ENCODE results near the gene ICA1L. TPM values are rescaled to one million over a fixed set of nuclear protein-coding genes. Genes with fewer than 3 reads are reported as not detected.
"Not testable (repeated sequence)": the region's sequence is repeated elsewhere in the genome, so short reads cannot be mapped to it uniquely, and the experiment has no call there.

Gene ICA1L
- 0.20 TPM in 1 of 2 replicates, not detected in the other for total RNA-seq (2021)
- Bru-seq, nascent RNA: percentile 19 among the genes with signal in this experiment
- BruChase-seq, experiment 1, labeled RNA remaining after a 2-hour chase: percentile 22 among the genes with signal in this experiment
- percentile 15 among the genes with signal in this experiment for BruChase-seq, experiment 2, labeled RNA remaining after a 6-hour chase
- long read RNA-seq, partial matches to known transcripts: 0 of 1 reads
- long read RNA-seq, other reads (novel, unspliced or antisense): 1 of 1 reads

- BruUV-seq (replicated peaks): no TSS peak
- ChIA-PET POLR2A (ENCODE audit: unreplicated experiment) (interaction anchor here (0.6 kb wide), 1 partner anchor 33 kb away, joined by 12 read pairs; no protein-coding TSS in a partner anchor), CTCF (no interaction called here)
- peak within 1 kb of the TSS; percentile 86 for H3K4me2 ChIP-seq
- H3K4me3 ChIP-seq: peak within 1 kb of the TSS; percentile 72
- TF ChIP-seq, protein P1, sequence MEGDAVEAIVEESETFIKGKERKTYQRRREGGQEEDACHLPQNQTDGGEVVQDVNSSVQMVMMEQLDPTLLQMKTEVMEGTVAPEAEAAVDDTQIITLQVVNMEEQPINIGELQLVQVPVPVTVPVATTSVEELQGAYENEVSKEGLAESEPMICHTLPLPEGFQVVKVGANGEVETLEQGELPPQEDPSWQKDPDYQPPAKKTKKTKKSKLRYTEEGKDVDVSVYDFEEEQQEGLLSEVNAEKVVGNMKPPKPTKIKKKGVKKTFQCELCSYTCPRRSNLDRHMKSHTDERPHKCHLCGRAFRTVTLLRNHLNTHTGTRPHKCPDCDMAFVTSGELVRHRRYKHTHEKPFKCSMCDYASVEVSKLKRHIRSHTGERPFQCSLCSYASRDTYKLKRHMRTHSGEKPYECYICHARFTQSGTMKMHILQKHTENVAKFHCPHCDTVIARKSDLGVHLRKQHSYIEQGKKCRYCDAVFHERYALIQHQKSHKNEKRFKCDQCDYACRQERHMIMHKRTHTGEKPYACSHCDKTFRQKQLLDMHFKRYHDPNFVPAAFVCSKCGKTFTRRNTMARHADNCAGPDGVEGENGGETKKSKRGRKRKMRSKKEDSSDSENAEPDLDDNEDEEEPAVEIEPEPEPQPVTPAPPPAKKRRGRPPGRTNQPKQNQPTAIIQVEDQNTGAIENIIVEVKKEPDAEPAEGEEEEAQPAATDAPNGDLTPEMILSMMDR (conservative IDR thresholded peaks at IDR 0.05): no peak
- TF ChIP-seq EZH2 (IDR thresholded peaks at IDR 0.05; ENCODE audit: low read depth): no peak
- no peaks in the 10 kb centered on the region for H3K4me1 ChIP-seq (replicated peaks; ENCODE audit: insufficient read depth)
- peak within 1 kb of the TSS; percentile 87 for H2AFZ ChIP-seq
- no peaks in the 10 kb centered on the region for H3K9me3 ChIP-seq (ENCODE audit: insufficient read depth, low read depth)
- DNase-seq: peak in 1 of 2 experiments; percentile 49
- H3K27ac ChIP-seq: no peak within 1 kb of the TSS
- no peaks in the 10 kb centered on the region for H3K27me3 ChIP-seq (ENCODE audit: insufficient read depth, low read depth)
- no peaks in the 10 kb centered on the region for H4K20me1 ChIP-seq (ENCODE audit: insufficient read depth)
- H3K36me3 ChIP-seq (ENCODE audit: low read depth): no peaks in the 10 kb centered on the region
- no peaks in the 10 kb centered on the region for H3K79me2 ChIP-seq (ENCODE audit: low read depth)
- H3F3A ChIP-seq (ENCODE audit: insufficient read depth, low read depth): peaks cover 2% of the 10 kb centered on the region; the same call in 1 of the 2 replicates
- intact Hi-C loops (cut with micrococcal nuclease; ENCODE audit: unreplicated experiment): loop anchor here (2.0 to 5.0 kb wide), 2 partner anchors 239 to 283 kb away; partner anchors contain the start of gene FAM117B
- H3K9me2 ChIP-seq (ENCODE audit: insufficient read depth): no peaks in the 10 kb centered on the region
These were observed at the start of gene ICA1L for GRCh38 chr2:202871300-202872141. Gene ICA1L, minus strand, starts transcription at chr2:202871766. Its CDS starts 42,757 bp downstream, at chr2:202829009.

DNA sequence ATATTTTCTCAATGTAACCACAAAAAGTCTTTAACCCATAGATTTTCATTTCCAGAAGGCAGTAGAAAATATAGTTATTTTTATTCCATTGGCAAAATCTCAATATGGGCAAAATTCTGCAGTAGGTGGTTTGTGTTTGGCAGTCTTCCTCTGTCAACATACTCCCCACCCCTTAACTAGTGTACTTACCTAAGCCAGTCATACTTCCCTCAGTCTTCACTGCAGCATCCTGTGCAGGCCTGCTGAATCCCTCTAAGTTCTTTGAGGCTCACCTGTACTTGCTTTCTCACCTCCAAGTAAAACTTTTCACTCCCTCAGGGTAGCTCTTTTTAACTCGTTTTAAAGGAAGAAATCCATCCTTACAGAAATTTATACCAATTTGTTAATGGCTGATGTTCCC is 47.3 kb upstream of the ICA1L start:
- no peaks in the 10 kb centered on the region for H3K27me3 ChIP-seq (ENCODE audit: insufficient read depth, low read depth)
- POLR2A ChIA-PET (ENCODE audit: unreplicated experiment): no interaction called here
- H3K9me3 ChIP-seq (ENCODE audit: insufficient read depth, low read depth): no peaks in the 10 kb centered on the region
- intact Hi-C loops (cut with micrococcal nuclease; ENCODE audit: unreplicated experiment): no loop called here
- CTCF ChIA-PET: no interaction called here
- no peaks in the 10 kb centered on the region for H3K9me2 ChIP-seq (ENCODE audit: insufficient read depth)
- H4K20me1 ChIP-seq (ENCODE audit: insufficient read depth): no peaks in the 10 kb centered on the region
- no peaks in the 10 kb centered on the region for H3K79me2 ChIP-seq (ENCODE audit: low read depth)
- no peak for TF ChIP-seq EZH2 (IDR thresholded peaks at IDR 0.05; ENCODE audit: low read depth)
- TF ChIP-seq, protein P1 (conservative IDR thresholded peaks at IDR 0.05): no peak
- no peak for DNase-seq
- no peak overlapping the region for H3K4me3 ChIP-seq
- no peak overlapping the region for H3K4me2 ChIP-seq
- no peaks in the 10 kb centered on the region for H3K36me3 ChIP-seq (ENCODE audit: low read depth)
- H2AFZ ChIP-seq: no peak overlapping the region
- BruUV-seq (replicated peaks): no TSS peak
- H3K27ac ChIP-seq: no peak overlapping the region
- no peaks in the 10 kb centered on the region for H3K4me1 ChIP-seq (replicated peaks; ENCODE audit: insufficient read depth)
- H3F3A ChIP-seq (ENCODE audit: insufficient read depth, low read depth): no peaks in the 10 kb centered on the region

- H3K36me3 ChIP-seq (ENCODE audit: low read depth); H3K27me3 ChIP-seq (ENCODE audit: insufficient read depth, low read depth); H3K9me3 ChIP-seq (ENCODE audit: insufficient read depth, low read depth); POLR2A ChIA-PET (ENCODE audit: unreplicated experiment); H4K20me1 ChIP-seq (ENCODE audit: insufficient read depth); DNase-seq; H3K9me2 ChIP-seq (ENCODE audit: insufficient read depth); CTCF ChIA-PET: not testable (repeated sequence)
- peaks cover 13% of the 10 kb centered on the region; the same call in 1 of the 2 replicates for H3K4me1 ChIP-seq (replicated peaks; ENCODE audit: insufficient read depth)
- peaks cover 38% of the 10 kb centered on the region for H3K79me2 ChIP-seq (ENCODE audit: low read depth)
- peaks cover 12% of the 10 kb centered on the region; the same call in 1 of the 2 replicates for H3F3A ChIP-seq (ENCODE audit: insufficient read depth, low read depth)
- BruUV-seq (replicated peaks): TSS peak; percentile 67
- peak overlapping the region; percentile 87 for H2AFZ ChIP-seq
- H3K27ac ChIP-seq: peak overlapping the region; percentile 78; the same call in 1 of the 2 replicates
- H3K4me2 ChIP-seq: peak overlapping the region; percentile 76
- intact Hi-C loops (cut with micrococcal nuclease; ENCODE audit: unreplicated experiment): loop anchor here (5.0 kb wide), 1 partner anchor 105 kb away; no protein-coding TSS in a partner anchor
- H3K4me3 ChIP-seq: peak overlapping the region; percentile 96
These were observed 41.0 kb upstream of the ICA1L start for GRCh38 chr2:202912342-202913201.

All from PC-9 (cell line).